GM19193 (cell line): ENCODE data around the gene RBPMS2.

Experiments
- POLR2A ChIP-seq: IDR thresholded peaks from 4 replicates; pipeline ENCODE4 v1.6.1; 2011; ENCODE audit not compliant: insufficient read depth, insufficient read length; ENCODE audit errors: extremely low read depth

The RBPMS2 gene

GRCh38 chr15:64792282-64792681 is 16.9 kb upstream of the RBPMS2 start:
- TF ChIP-seq POLR2A: no peak

DNA sequence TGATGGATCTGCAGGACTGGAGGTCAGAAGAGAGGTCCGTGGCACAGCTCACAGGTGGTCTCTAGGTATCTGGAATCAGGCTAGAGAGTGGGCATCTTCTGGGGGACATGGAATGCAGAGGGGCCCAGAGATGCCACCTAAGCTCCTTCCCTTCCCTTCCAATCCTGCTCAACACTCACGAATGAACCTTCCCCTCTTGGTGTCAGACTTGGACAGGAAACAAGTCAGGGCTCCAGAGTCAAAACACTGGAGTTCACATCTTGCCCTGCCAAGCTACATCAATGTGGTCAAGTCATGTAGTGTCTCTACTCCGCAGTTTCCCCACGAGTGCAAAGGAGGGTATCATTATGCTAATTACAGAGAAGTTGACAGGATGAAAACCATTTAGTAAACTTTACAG is 16.0 kb upstream of the RBPMS2 start:
- no peak for TF ChIP-seq POLR2A

GRCh38 chr15:64783796-64784195 is 8.4 kb upstream of the RBPMS2 start:
- TF ChIP-seq POLR2A: no peak

- no peak for TF ChIP-seq POLR2A
These were observed 7.4 kb upstream of the RBPMS2 start for GRCh38 chr15:64782751-64783150.

GRCh38 chr15:64781299-64781698 is 5.9 kb upstream of the RBPMS2 start:
- no peak for TF ChIP-seq POLR2A

DNA sequence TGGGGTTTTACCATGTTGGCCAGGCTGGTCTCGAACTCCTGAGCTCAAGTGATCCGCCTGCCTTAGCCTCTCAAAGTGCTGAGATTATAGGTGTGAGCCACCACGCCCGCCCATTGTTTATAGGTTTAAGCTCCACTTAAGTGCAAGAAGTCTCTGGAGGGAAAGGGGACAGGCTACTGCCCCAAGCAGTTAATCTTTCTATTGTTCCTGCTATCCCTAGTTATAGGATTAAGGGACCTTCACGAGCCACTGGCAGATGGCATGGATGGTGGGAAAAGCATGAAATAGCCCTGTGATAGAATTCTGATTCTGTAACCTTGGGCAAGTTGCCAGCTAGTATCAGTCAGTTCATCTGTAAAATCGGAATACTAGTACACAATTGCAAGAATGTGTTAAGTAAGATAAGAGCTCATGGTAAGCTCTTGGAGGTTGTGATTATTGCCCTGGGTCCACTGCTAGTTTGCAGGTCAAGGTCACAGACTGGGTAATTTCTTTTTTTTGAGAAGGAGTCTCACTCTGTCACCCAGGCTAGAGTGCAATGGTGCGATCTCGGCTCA is 5.3 kb upstream of the RBPMS2 start:
- no peak for TF ChIP-seq POLR2A

DNA sequence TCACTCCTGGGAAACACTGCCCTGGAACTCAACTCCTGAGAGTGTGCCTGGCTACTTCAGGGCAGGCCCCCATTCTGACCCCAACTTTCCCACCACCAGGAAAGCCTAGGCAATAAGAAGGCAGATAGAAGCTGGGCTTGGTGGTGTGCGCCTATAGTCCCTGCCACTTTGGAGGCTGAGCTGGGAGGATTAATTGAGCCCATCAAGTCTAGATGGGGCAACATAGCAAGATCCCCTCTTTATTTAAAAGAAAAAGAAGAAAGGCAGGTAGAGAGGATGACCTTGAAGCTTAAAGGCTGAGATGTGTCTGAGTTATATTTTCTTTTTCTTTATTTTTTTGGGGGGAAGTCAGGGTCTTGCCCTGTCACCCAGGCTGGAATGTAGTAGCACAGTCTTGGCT is 4.2 kb upstream of the RBPMS2 start:
- TF ChIP-seq POLR2A: no peak

DNA sequence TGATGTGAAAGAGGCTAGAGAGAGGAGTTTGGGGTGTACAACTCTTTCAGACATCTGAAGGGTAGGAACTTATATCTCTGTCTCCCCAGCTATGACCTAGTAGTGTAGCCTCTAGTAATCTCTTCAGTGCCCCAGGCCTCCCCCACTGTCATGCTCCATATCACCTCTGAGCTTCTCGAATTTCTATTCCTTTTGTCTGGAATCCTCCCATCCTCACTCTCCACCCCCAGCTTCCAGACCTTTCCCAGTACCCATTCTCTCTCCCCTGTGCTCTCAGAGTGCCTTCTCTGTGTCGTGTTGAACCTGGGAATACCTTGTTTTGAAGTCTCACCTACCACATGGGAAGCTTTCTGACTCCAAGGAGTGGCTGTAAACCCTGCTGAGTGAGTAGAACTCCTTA is 3.6 kb upstream of the RBPMS2 start:
- no peak for TF ChIP-seq POLR2A

DNA sequence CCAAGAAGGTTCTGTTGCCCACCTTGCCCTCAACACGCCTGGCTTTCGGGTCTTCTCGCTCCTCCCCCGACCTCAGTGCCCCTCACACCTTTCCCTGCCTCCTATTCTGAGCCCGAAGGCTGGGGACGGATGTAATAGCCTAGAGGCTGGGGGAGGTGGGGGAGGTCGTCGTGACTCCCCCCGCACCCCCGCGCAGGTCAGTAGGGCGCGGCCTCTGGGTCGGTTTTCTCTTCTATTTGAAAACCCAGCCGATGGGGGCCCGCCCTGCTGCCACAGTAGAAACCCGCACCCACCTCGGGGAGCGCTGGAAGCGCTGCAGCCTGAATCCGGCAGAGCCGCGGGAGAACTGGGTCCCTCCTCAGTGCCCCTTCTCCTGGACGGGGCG is 1.0 kb upstream of the RBPMS2 start:
- TF ChIP-seq POLR2A: no peak

GRCh38 chr15:64774629-64775493 is 528 bp downstream of the RBPMS2 start:
- no peak for TF ChIP-seq POLR2A

- TF ChIP-seq POLR2A: no peak
These were observed 1.3 kb downstream of the RBPMS2 start for GRCh38 chr15:64774037-64774628.

DNA sequence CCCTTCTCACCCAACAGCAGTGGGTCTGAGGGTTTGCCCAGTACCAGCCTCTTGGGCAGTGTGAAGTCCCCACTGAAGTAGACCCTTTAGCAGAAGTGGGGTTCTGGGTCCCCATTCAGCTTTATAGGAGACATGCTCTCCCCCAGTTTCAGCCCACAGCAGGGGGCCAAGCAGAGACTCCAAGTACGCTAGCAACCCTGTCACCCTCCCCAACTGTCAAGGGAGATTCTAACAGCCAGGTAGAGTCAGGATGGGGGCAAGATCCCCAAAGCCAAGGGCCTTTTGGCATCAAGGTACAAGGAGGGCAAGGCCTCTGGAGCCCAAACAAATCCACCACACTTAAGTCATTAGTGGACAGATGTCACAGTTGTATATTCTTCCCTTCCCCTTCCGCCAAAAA is 1.8 kb downstream of the RBPMS2 start:
- no peak for TF ChIP-seq POLR2A

DNA sequence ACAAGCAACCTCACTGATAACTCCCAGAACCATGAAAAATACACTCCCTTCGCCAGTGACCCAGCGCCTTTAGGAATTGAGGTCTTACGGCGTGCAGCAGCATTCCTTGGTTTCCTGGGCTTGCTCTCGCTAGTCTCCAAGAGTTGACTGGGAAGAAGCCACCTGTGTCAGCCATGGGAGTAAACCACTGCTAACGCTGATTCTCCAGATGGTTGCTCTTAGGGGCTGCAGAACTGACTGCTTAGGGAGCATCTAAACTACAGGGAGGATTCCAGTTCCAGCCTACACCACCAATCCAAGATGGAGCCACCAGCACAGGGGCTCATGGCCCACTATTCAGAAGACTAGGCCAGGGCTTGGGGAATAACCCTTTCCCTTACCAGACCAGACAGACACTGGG is 2.4 kb downstream of the RBPMS2 start:
- no peak for TF ChIP-seq POLR2A

GRCh38 chr15:64772488-64772887 is 2.9 kb downstream of the RBPMS2 start:
- no peak for TF ChIP-seq POLR2A

DNA sequence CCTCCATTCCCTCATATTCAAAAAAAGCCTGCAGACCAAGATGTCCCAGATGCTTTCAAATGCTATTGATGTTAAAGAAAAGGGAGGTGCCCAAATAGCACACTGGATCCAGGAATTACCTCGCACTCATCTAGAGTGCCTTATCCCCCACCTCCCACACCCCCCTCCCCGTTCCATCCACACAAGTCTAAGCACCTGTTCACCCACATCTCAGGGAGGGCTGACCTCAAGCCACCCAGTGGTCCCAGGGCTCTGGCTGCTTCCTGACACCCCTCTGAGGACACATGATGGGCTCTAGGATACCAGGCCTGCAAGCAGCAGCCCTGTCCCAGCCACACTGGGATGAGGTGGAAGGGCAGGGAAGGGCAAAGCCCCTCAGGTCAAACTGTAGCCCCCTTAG is 4.8 kb downstream of the RBPMS2 start:
- TF ChIP-seq POLR2A: no peak

GRCh38 chr15:64767203-64767602 is 8.2 kb downstream of the RBPMS2 start:
- no peak for TF ChIP-seq POLR2A

- no peak for TF ChIP-seq POLR2A
These were observed 9.3 kb downstream of the RBPMS2 start for GRCh38 chr15:64766058-64766457.

DNA sequence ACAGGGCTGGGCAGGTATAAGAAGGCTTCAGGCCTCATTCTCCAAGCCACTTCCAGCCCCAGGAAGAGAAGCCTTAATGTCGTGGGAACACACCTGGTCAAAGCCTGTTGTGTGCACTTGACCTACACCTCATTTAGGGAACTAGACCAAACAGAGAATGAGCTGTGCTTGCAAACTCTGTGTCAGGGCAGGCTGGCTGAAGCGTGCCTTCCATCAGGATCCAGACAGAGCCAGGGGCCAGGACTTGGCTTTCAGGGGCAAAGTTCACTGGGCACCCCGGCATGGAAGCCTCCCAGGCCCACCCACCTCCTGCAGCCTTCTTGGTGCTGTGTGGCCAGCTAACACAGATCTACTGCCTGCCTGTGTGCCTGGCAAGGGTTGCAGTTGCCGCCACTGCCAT is 11.5 kb downstream of the RBPMS2 start:
- no peak for TF ChIP-seq POLR2A
